ENCODE data around the gene ACSS1.

Gene ACSS1

GRCh38 chr20:24962510-24962909 is 95.4 kb downstream of the ACSS1 start:
- in situ Hi-C loops (cut with MboI; ENCODE audit: low sequenced_read_pairs): no loop called here

- in situ Hi-C loops (cut with MboI; ENCODE audit: low sequenced_read_pairs): no loop called here
Observed at GRCh38 chr20:24962182-24962492, 95.8 kb downstream of the ACSS1 start.

GRCh38 chr20:24961384-24962181 is 96.4 kb downstream of the ACSS1 start:
- in situ Hi-C loops (cut with MboI; ENCODE audit: low sequenced_read_pairs): no loop called here

- in situ Hi-C loops (cut with MboI; ENCODE audit: low sequenced_read_pairs): no loop called here
Observed at GRCh38 chr20:24960861-24961260, 97.1 kb downstream of the ACSS1 start.

- in situ Hi-C loops (cut with MboI; ENCODE audit: low sequenced_read_pairs): no loop called here
Observed at GRCh38 chr20:24960302-24960801, 97.6 kb downstream of the ACSS1 start.

- in situ Hi-C loops (cut with MboI; ENCODE audit: low sequenced_read_pairs): no loop called here
Observed at GRCh38 chr20:24959591-24960301, 98.2 kb downstream of the ACSS1 start.

GRCh38 chr20:24958506-24959385 is 99.2 kb downstream of the ACSS1 start:
- in situ Hi-C loops (cut with MboI; ENCODE audit: low sequenced_read_pairs): no loop called here

- in situ Hi-C loops (cut with MboI; ENCODE audit: low sequenced_read_pairs): no loop called here
Observed at GRCh38 chr20:24957326-24958016, 100.5 kb downstream of the ACSS1 start.
